CD4-positive, alpha-beta memory T cell (primary cell): ENCODE data around the gene USP4. TPM values are rescaled to one million over a fixed set of nuclear protein-coding genes. Genes with fewer than 3 reads are reported as not detected.

Experiments used
- CTCF ChIA-PET: fragments of 350-600 bp; sonication (Branson Sonifier 250); formaldehyde crosslinking; loops from one replicate; lab custom pipeline; 2021; ENCODE audit warnings: inconsistent platforms; ENCODE audit not compliant: partially characterized antibody; lab: Charles Lee
- POLR2A ChIA-PET: fragments of 350-600 bp; sonication (Branson Sonifier 250); formaldehyde crosslinking; loops from one replicate; lab custom pipeline; 2021; ENCODE audit not compliant: partially characterized antibody; lab: Charles Lee
- DNase-seq, 5 donors: peaks; one replicate each; pipeline versions ENCODE4 v3.0.0 to v3.0.0-alpha.2; 2020 to 2022; ENCODE audit warnings: mixed read lengths in 1 of 5
- H3K27ac ChIP-seq: one replicate; pipeline ENCODE4 v1.7.0; 2013; ENCODE audit warnings: low read depth, low read length
- H3K27me3 ChIP-seq: 2 replicates; pipeline ENCODE4 v1.7.0; 2013; ENCODE audit warnings: mild to moderate bottlenecking, low read length, moderate library complexity; ENCODE audit not compliant: insufficient read depth
- H3K36me3 ChIP-seq: 2 replicates; pipeline ENCODE4 v1.7.0; 2013; ENCODE audit warnings: mild to moderate bottlenecking, low read length, moderate library complexity; ENCODE audit not compliant: insufficient read depth
- H3K4me1 ChIP-seq: 2 replicates; pipeline ENCODE4 v1.7.0; 2013; ENCODE audit warnings: mild to moderate bottlenecking, low read length, moderate library complexity; ENCODE audit not compliant: insufficient read depth
- H3K4me3 ChIP-seq, 2 donors: one replicate each; pipeline ENCODE4 v1.7.0; 2013; ENCODE audit warnings: low read length in 2 of 2, mild to moderate bottlenecking in 1 of 2
- H3K9me3 ChIP-seq, 2 donors: one replicate each; pipeline ENCODE4 v1.7.0; 2013; ENCODE audit warnings: low read length in 2 of 2, control low read depth in 1 of 2; ENCODE audit not compliant: control insufficient read depth in 1 of 2
- H3K27ac Mint-ChIP-seq, 7 donors: one replicate each; pipeline ENCODE4 v1.8.0; 2020 to 2021; ENCODE audit warnings: mixed read lengths in 7 of 7, mild to moderate bottlenecking in 6 of 7, inconsistent platforms in 3 of 7, moderate library complexity in 3 of 7
- H3K27me3 Mint-ChIP-seq, 2 donors: one replicate each; pipeline ENCODE4 v1.8.0; 2020 to 2021; ENCODE audit warnings: mixed read lengths in 2 of 2
- H3K36me3 Mint-ChIP-seq, 2 donors: one replicate each; pipeline ENCODE4 v1.8.0; 2020 to 2021; ENCODE audit warnings: mixed read lengths in 2 of 2, inconsistent platforms in 1 of 2, mild to moderate bottlenecking in 1 of 2
- H3K4me1 Mint-ChIP-seq, 4 donors: one replicate each; pipeline ENCODE4 v1.8.0; 2020 to 2021; ENCODE audit warnings: mixed read lengths in 4 of 4, mild to moderate bottlenecking in 1 of 4
- H3K4me3 Mint-ChIP-seq, 8 donors: one replicate each; pipeline ENCODE4 v1.8.0; 2020 to 2021; ENCODE audit warnings: mixed read lengths in 8 of 8, mild to moderate bottlenecking in 7 of 8, moderate library complexity in 6 of 8, inconsistent platforms in 3 of 8
- H3K9me3 Mint-ChIP-seq, 8 donors: one replicate each; pipeline ENCODE4 v1.8.0; 2020 to 2021; ENCODE audit warnings: mixed read lengths in 8 of 8, mild to moderate bottlenecking in 5 of 8, inconsistent platforms in 3 of 8, moderate library complexity in 1 of 8
- intact Hi-C: fragments of 100-400 bp; cut with micrococcal nuclease; formaldehyde crosslinking; loops from one replicate; pipeline ENCODE4 v1.15.1; 2023
- polyA plus RNA-seq, 2 donors: library from polyadenylated mRNA; unstranded; fragments of 300-500 nt; fragmentation: Illumina TruSeq; gene quantifications; one replicate each; pipeline ENCODE4 v1.2.3, GENCODE V29; 2021
- total RNA-seq, 2 experiments: library from RNA; stranded (reverse); gene quantifications; one replicate each; pipeline ENCODE4 v1.2.3, GENCODE V29; 2021

Gene USP4, protein sequence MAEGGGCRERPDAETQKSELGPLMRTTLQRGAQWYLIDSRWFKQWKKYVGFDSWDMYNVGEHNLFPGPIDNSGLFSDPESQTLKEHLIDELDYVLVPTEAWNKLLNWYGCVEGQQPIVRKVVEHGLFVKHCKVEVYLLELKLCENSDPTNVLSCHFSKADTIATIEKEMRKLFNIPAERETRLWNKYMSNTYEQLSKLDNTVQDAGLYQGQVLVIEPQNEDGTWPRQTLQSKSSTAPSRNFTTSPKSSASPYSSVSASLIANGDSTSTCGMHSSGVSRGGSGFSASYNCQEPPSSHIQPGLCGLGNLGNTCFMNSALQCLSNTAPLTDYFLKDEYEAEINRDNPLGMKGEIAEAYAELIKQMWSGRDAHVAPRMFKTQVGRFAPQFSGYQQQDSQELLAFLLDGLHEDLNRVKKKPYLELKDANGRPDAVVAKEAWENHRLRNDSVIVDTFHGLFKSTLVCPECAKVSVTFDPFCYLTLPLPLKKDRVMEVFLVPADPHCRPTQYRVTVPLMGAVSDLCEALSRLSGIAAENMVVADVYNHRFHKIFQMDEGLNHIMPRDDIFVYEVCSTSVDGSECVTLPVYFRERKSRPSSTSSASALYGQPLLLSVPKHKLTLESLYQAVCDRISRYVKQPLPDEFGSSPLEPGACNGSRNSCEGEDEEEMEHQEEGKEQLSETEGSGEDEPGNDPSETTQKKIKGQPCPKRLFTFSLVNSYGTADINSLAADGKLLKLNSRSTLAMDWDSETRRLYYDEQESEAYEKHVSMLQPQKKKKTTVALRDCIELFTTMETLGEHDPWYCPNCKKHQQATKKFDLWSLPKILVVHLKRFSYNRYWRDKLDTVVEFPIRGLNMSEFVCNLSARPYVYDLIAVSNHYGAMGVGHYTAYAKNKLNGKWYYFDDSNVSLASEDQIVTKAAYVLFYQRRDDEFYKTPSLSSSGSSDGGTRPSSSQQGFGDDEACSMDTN
- total RNA-seq: 100 to 1,000 TPM; 111 to 114 TPM
- 10 to 100 TPM; 73.2 to 75.4 TPM for polyA plus RNA-seq

DNA sequence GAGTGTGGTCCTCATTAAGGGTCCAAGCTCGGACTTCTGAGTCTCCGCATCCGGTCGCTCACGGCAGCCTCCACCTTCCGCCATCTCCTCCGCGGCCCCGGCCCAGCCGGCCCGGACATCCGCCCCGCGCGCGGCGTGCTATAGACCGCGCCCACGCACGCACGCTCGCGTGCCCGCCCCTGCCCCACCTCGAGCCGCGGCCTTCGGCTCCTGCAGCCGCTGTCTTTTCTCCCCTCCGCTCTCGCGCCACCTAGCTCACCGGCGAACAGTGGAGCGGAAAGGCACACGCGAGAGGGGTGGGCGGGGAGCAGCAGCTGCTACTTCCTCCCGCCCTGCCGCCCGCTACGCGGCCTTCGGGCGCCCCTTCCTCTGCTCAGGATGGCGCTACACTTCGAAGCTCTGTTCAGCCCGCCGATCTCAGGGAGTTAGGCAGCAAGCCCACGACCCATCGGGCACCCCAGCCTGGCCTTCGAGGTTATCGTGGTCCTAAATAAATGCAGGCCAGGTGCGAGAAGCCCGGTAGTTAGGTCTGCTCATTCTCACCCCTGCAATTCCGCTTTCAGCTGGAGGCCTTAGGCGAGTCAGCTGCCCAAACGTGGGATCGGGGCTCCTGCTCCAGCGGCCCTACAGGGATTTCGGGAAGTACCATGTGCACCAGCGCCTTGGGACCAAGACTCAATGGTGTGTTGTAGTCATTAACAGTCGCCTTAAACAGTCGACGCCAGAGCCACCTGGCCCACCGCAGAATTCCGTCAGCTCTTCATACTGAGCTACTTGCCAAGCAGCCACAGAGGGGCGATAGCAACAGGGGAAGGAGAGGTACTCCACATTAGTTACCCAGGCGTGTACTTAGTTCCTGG is at the start of gene USP4:
Gene USP4, minus strand, starts transcription at position 113 of the 860 bp plus-strand sequence. Its CDS starts 29 bp downstream, at position 84.
- POLR2A ChIA-PET: interaction anchor here (0.6 to 3.1 kb wide), 55 partner anchors 9 to 959 kb away, joined by 3 to 179 read pairs (median 5); partner anchors contain the start of genes AMIGO3, APEH, ARIH2 and C3orf62
- peaks cover 0 to 2% (median 0%) of the 10 kb centered on the region in 8 donors for H3K9me3 Mint-ChIP-seq
- peaks cover 27 to 51% (median 41%) of the 10 kb centered on the region in 4 donors for H3K4me1 Mint-ChIP-seq
- peak within 1 kb of the TSS; percentile 92 for H3K27ac ChIP-seq
- H3K27me3 Mint-ChIP-seq: no peaks in the 10 kb centered on the region
- intact Hi-C loops: loop anchor here (1.0 to 10.0 kb wide), 10 partner anchors 12 to 332 kb away; partner anchors contain the start of genes APEH, DAG1, GPX1 and IMPDH2
- H3K36me3 Mint-ChIP-seq: peaks cover 7 to 17% of the 10 kb centered on the region in 2 donors
- H3K4me1 ChIP-seq: peaks cover 56% of the 10 kb centered on the region
- no peaks in the 10 kb centered on the region for H3K27me3 ChIP-seq
- no peaks in the 10 kb centered on the region for H3K9me3 ChIP-seq
- CTCF ChIA-PET: interaction anchor here (0.6 to 9.4 kb wide), 34 partner anchors 8 to 1102 kb away, joined by 3 to 147 read pairs (median 6); partner anchors contain the start of genes DAG1, GPX1, KLHDC8B and NICN1
- H3K4me3 Mint-ChIP-seq: peak within 1 kb of the TSS; percentile 91 to 97 (median 94)
- H3K36me3 ChIP-seq: peaks cover 2% of the 10 kb centered on the region
- peak; percentile 91 to 93 (median 91) for DNase-seq
- peak within 1 kb of the TSS; percentile 96 to 100 (median 98) for H3K27ac Mint-ChIP-seq
- H3K4me3 ChIP-seq: peak within 1 kb of the TSS; percentile 63 to 81

DNA sequence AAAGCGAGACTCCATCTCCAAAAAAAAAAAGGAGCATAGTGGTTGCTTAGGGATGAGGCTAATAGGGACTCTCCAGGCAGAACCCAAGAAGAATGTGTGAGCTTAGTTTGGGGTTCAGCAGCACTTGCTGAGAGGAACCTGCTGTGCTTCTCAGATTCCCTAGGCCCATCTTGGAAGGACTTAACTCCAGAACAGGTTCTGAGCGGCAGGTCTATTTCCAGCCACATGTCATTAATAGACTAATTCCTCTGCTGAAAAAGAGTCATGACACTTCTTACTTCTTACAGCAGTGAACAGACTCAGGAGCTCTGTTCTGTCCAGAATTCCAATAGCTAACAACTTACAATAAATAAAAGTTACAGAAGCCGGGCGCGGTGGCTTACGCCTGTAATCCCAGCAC is 49.4 kb upstream of the USP4 start:
- H3K36me3 Mint-ChIP-seq: peaks cover 4 to 23% of the 10 kb centered on the region in 2 donors
- H3K27ac ChIP-seq: no peak overlapping the region
- H3K27me3 Mint-ChIP-seq: no peaks in the 10 kb centered on the region
- peaks cover 4% of the 10 kb centered on the region for H3K36me3 ChIP-seq
- ChIA-PET POLR2A (interaction anchor here (1.1 to 3.2 kb wide), 3 partner anchors 14 to 50 kb away, joined by 3 to 12 read pairs (median 3); partner anchors contain the start of genes TCTA and USP4), CTCF (interaction anchor here (0.8 to 1.7 kb wide), 3 partner anchors 11 to 60 kb away, joined by 4 to 6 read pairs (median 4); partner anchors contain the start of gene USP4)
- no peaks in the 10 kb centered on the region for H3K9me3 Mint-ChIP-seq
- H3K4me1 Mint-ChIP-seq: peaks cover 34 to 79% (median 54%) of the 10 kb centered on the region in 4 donors
- H3K4me3 ChIP-seq: no peak overlapping the region
- H3K4me3 Mint-ChIP-seq: no peak overlapping the region
- DNase-seq: no peak
- no peaks in the 10 kb centered on the region for H3K27me3 ChIP-seq
- peaks cover 78% of the 10 kb centered on the region for H3K4me1 ChIP-seq
- peak overlapping the region in 1 of 7 donors; percentile 62 for H3K27ac Mint-ChIP-seq
- H3K9me3 ChIP-seq: no peaks in the 10 kb centered on the region
- intact Hi-C loops: no loop called here

DNA sequence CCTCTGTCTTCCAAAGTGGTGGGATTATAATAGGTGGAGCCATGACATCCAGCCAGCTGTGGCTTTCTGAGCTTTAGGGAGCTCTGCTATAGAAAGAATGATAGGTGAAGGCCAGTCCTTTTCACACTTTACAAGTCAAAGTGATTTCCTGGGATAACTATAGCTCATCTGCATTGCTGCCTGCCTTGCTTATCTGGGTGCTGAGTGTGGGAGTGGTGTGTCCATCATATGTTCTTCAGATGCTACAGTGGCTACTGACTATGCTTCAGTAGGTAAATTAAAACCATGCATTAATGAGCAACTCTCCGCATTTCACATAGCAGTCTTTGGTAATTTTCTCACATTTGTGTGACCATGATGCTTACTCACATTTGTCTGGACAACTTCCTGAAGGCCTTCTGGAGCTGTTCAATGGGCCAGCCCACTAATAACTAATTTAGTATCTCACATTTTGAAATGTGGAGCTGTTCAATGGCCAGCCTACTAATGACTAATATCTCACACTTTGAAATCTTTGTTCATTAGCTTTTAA is 48.5 kb upstream of the USP4 start:
- Histone ChIP-seq H3K36me3 (peaks cover 4% of the 10 kb centered on the region), H3K4me3 (no peak overlapping the region), H3K9me3 (no peaks in the 10 kb centered on the region), H3K27me3 (no peaks in the 10 kb centered on the region), H3K27ac (no peak overlapping the region), H3K4me1 (peaks cover 84% of the 10 kb centered on the region)
- no peak for DNase-seq
- peak overlapping the region in 4 of 8 donors; percentile 2 to 63 (median 19) for H3K4me3 Mint-ChIP-seq
- CTCF ChIA-PET: interaction anchor here (0.6 to 1.3 kb wide), 3 partner anchors 9 to 49 kb away, joined by 3 to 7 read pairs (median 4); partner anchors contain the start of gene USP4
- no peaks in the 10 kb centered on the region for H3K9me3 Mint-ChIP-seq
- POLR2A ChIA-PET: interaction anchor here (1.1 to 3.2 kb wide), 3 partner anchors 15 to 49 kb away, joined by 3 to 12 read pairs (median 3); partner anchors contain the start of genes TCTA and USP4
- H3K4me1 Mint-ChIP-seq: peaks cover 39 to 82% (median 59%) of the 10 kb centered on the region in 4 donors
- H3K27me3 Mint-ChIP-seq: no peaks in the 10 kb centered on the region
- intact Hi-C loops: no loop called here
- H3K36me3 Mint-ChIP-seq: peaks cover 4 to 19% of the 10 kb centered on the region in 2 donors
- H3K27ac Mint-ChIP-seq: peak overlapping the region in 5 of 7 donors; percentile 17 to 77 (median 33)

DNA sequence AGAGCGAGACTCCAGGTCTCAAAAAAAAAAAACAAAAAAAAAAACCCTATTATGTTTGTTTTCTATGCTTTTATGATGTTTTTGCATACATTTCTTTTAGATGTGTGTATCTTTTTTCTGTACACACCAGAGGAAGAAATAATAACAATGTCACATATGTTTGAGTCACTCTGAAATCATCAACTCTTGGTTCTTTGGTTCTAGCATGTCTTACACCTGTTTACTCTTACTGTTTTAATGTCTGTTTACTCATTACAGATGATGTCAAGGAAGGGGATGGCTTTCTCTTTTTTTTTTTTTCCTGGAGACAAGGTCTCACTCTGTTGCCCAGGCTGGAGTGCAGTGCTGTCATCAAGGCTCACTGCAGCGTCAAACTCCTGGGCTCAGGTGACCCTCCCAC is 47.9 kb upstream of the USP4 start:
- CTCF ChIA-PET: interaction anchor here (1.1 kb wide), 1 partner anchor 48 kb away, joined by 7 read pairs; the partner anchor contains the start of gene USP4
- Mint-ChIP-seq H3K9me3 (no peaks in the 10 kb centered on the region), H3K27me3 (no peaks in the 10 kb centered on the region), H3K4me1 (peaks cover 38 to 82% (median 57%) of the 10 kb centered on the region in 4 donors), H3K27ac (peak overlapping the region in 5 of 7 donors; percentile 37 to 77 (median 64)), H3K4me3 (peak overlapping the region in 3 of 8 donors; percentile 12 to 63 (median 26)), H3K36me3 (peaks cover 4 to 16% of the 10 kb centered on the region in 2 donors)
- H3K9me3 ChIP-seq: no peaks in the 10 kb centered on the region
- H3K4me3 ChIP-seq: no peak overlapping the region
- no peak for DNase-seq
- peaks cover 84% of the 10 kb centered on the region for H3K4me1 ChIP-seq
- intact Hi-C loops: no loop called here
- POLR2A ChIA-PET: interaction anchor here (1.0 to 3.2 kb wide), 2 partner anchors 17 to 48 kb away, joined by 4 to 12 read pairs; partner anchors contain the start of gene USP4
- H3K27me3 ChIP-seq: no peaks in the 10 kb centered on the region
- peaks cover 4% of the 10 kb centered on the region for H3K36me3 ChIP-seq
- no peak overlapping the region for H3K27ac ChIP-seq

DNA sequence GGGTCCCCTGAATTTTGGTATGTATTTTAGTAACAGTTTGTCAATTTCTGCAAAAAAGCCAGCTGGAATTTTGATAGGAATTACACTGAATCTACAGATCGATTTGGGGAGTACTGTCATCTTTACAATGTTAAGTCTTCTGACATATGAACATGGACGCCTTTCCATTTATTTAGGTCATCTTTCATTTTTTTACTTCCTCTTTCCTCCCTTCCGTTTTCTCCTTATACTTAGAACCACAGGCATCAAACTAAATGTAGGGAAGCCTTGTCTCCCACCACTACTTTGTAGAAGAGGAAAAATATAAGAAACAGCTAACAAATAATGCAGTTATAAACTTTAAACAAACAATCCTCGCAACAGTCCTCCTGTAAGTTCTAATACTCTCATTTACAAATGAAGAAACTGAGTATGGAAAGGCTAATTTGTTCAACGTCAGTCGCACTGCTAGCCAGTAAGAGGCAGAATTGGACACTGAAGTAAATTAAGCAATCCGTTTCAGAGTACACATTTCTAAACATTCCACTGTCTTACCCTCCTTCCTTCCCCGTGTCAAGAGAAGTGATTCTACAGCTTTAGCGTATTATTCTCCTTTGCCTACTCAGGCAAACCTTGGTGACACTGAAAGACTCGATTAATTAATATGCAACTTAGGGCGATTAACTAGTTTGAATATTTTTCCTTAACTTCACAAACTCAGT is 46.4 kb upstream of the USP4 start:
- no peak overlapping the region for H3K4me3 ChIP-seq
- peaks cover 77% of the 10 kb centered on the region for H3K4me1 ChIP-seq
- no peaks in the 10 kb centered on the region for H3K9me3 ChIP-seq
- Mint-ChIP-seq H3K36me3 (peaks cover 4 to 12% of the 10 kb centered on the region in 2 donors), H3K27me3 (no peaks in the 10 kb centered on the region), H3K4me3 (peak overlapping the region in 6 of 8 donors; percentile 14 to 71 (median 58)), H3K9me3 (no peaks in the 10 kb centered on the region), H3K4me1 (peaks cover 35 to 84% (median 54%) of the 10 kb centered on the region in 4 donors), H3K27ac (peak overlapping the region in 6 of 7 donors; percentile 49 to 90 (median 66))
- DNase-seq: no peak
- H3K36me3 ChIP-seq: peaks cover 4% of the 10 kb centered on the region
- CTCF ChIA-PET: no interaction called here
- POLR2A ChIA-PET: interaction anchor here (0.8 kb wide), 1 partner anchor 27 kb away, joined by 3 read pairs; no protein-coding TSS in a partner anchor
- H3K27me3 ChIP-seq: no peaks in the 10 kb centered on the region
- no peak overlapping the region for H3K27ac ChIP-seq
- intact Hi-C loops: no loop called here
